Measurements from ENCODE around the gene SCG3.

SCG3 gene

DNA sequence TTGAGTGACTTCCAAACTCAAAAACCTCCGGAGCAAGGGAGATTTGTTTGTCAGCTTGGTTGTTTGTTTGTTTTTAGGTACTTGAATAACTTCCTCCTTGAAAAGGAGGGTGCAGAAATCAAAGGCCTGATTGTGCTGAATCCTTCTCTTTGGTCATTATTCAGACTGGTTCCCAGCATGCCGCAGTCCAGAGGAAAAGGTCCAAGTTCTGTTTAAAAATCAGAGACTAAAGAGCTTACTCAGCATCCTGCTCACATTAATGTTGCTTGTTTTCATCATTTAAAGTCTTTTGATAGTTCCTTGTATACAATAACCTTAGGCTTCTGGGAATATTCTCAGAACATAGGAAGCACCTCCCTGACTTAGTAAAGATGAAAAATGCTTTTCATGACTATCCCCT lies 982 bp upstream of the SCG3 start:
- no peak for DNase-seq

DNA sequence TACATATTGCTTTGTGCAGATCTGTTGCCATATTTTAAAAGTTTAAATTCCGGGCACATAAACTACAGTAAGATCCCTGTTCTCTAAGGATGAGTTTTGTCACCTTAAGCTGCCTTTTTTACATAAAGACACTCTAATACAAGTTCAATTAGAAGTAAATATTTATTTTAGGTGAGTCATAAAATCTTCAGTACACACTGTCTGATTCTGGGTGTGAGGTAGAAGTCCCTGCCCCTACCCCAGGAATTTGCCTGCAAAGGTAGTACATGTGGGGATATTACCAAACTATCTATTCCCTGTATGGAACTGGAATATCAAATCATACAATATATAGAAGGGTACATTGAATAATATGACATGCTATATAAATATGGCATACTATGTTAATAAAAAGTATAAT lies 6.3 kb downstream of the SCG3 start:
- DNase-seq = no peak

DNA sequence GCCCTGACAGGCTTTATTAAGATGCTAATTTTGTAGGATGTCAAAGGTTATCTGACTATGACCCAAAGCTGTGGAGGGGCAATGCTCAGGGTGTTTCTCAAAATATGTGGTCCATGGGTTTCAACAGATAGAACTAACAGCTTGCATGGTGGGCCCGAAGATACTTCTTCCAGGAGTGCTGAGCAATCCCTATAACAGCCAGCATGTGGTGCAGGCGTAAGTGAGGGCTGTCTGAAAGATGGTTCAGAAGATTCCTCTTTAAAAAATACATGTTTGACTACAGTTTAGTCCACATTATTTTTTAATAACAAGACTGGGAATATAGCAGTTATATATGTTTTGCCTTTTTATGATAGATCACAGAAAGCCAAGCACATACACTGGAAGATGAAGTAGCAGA lies 7.6 kb downstream of the SCG3 start:
- no peak for DNase-seq

DNA sequence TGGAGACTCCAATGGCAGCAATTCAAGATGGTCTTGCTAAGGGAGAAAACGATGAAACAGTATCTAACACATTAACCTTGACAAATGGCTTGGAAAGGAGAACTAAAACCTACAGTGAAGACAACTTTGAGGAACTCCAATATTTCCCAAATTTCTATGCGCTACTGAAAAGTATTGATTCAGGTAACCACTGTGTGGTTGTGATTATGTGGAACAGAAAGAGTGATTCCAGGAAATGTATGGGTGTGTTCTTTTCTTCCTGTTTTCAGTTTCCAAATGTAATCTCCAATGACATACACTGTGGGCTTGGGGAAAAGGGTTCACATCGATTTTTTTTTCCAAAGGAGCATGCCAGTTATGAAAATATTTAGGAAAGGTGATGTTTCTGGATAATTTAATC lies 10.9 kb downstream of the SCG3 start:
- no peak for DNase-seq

- DNase-seq = no peak
Observed at GRCh38 chr15:51696566-51696965, 15.3 kb downstream of the SCG3 start.

- no peak for DNase-seq
Observed at GRCh38 chr15:51697163-51697562, 15.9 kb downstream of the SCG3 start.

- no peak for DNase-seq
Observed at GRCh38 chr15:51699373-51699772, 18.1 kb downstream of the SCG3 start.

DNA sequence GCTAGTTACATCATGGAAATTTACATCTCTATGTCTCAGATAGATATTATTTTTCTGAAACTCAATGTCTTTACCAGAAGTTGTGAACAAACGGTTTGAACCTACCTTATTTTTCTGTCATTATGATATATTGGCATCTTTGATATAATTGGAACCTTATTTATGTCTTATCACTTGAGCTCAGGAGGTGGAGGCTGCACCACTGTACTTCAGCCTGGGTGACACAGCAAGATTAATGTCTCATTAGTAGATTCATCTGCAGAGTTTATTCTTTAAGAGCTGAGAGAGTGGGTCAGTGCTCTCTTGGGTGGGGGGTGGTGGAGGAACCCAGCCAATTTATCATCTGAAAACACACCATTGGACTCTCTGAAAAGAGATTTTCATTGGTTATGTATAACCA lies 21.4 kb downstream of the SCG3 start:
- no peak for DNase-seq

DNA sequence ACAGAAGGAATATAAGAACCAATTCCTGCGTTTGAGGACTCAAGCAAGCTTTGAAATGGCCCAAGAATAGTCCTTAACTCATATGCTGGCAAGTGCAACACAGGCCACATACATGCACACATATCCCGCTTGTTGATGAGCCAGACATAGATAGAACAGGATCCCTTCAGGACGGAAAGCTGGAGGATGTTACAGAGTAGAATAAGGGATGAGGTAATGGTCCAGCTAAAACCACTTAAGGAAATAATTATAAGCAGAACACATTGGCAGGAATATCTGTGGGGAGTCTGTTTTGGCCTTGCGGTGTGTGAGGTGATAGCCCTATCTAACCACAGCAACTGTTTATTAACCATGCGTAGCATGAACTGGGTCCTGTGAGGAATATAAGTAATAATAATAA lies 25.0 kb downstream of the SCG3 start:
- DNase-seq = no peak

GRCh38 chr15:51706926-51707608 lies 25.8 kb downstream of the SCG3 start:
- no peak for DNase-seq

DNA sequence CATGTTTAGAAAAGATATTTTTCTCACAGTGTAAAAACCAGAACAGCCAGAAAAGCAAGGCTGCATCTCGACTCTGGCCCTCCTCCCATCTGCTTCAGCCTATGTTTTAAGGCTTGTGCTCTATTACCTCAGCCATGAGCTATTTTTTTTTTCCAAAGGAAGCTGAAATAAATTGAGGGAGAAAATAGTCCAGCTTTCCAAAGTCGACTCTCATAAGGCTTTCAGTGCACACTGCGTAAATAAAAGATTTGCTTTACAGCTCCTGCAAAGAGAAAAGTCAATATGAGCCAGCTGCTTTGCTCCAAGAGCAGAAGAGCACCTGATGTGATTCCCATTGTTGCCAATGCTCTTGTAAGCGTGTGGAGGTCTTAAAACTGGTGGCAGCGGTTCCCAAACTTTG lies 26.7 kb downstream of the SCG3 start:
- peak; percentile 2 for DNase-seq

DNA sequence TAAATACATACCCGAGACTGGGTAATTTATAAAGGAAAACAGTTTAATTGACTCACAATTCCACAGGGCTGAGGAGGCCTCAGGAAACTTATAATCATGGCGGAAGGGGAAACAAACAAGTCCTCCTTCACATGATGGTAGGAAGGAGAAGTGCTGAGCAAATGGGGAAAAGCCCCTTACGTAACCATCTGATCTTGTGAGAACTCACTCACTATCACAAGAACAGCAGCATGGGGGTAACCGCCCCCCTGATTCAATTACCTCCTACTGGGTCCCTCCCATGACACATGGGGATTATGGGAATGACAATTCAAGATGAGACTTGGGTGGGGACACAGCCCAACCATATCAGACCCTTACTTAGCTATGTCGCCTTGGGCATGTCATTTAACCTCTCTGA lies 27.7 kb downstream of the SCG3 start:
- no peak for DNase-seq

- no peak for DNase-seq
Observed at GRCh38 chr15:51714162-51714561, 32.9 kb downstream of the SCG3 start.

GRCh38 chr15:51714911-51715310 lies 33.6 kb downstream of the SCG3 start:
- DNase-seq = no peak

GRCh38 chr15:51718219-51718618 lies 36.9 kb downstream of the SCG3 start:
- DNase-seq = no peak

DNA sequence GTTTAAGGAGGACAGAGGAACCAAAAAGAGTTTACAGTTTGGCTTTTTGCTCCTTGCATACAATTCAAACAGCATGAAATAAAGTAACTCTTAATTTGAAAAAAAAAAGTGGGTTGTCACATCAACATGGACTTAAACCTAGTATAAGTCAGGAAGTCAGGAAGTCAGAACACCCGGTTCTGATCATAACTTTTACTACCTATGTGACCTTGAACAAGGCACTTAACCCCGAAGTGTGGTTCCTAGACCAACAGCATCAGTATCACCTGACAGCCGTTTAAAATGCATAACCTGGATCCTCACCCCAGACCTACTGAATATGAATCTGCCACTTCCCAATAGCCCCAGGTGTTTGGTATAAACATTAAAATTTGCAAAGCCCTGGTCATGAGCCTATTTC lies 37.4 kb downstream of the SCG3 start:
- DNase-seq = no peak

DNA sequence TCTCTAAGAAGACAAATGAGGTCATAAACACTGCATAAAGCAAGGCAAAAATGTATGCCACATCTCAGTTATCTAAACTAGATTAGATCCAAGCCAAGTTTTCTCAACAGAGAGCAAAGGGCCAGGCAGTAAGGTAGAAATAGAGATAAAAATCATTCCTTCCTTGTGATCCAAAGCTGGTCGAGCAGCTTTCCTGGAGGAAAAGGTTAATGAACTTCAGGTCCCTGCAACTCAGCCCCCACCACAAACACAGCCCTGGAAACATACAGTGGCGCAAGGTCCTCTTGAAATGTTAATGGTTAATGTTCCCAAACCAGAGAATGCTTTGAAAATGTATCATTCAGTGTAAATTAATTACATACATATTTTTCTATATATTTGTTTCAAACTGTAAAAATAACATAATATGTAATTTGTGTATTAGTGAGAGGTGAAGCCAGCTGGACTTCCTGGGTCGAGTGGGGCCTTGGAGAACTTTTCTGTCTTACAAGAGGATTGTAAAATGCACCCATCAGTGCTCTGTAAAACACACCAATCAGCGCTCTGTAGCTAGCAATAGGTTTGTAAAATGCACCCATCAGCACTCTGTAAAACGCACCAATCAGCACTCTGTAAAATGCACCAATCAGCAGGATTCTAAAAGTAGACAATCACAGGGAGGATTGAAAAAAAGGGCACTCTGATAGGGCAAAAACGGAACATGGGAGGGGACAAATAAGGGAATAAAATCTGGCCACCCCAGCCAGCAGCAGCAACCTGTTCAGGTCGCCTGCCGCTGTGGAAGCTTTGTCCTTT lies 39.1 kb downstream of the SCG3 start:
- no peak for DNase-seq

- no peak for DNase-seq
Observed at GRCh38 chr15:51721199-51721960, 40.1 kb downstream of the SCG3 start.

GRCh38 chr15:51724199-51724598 lies 42.9 kb downstream of the SCG3 start:
- no peak for DNase-seq

- no peak for DNase-seq
Observed at GRCh38 chr15:51724673-51725072, 43.4 kb downstream of the SCG3 start.

DNA sequence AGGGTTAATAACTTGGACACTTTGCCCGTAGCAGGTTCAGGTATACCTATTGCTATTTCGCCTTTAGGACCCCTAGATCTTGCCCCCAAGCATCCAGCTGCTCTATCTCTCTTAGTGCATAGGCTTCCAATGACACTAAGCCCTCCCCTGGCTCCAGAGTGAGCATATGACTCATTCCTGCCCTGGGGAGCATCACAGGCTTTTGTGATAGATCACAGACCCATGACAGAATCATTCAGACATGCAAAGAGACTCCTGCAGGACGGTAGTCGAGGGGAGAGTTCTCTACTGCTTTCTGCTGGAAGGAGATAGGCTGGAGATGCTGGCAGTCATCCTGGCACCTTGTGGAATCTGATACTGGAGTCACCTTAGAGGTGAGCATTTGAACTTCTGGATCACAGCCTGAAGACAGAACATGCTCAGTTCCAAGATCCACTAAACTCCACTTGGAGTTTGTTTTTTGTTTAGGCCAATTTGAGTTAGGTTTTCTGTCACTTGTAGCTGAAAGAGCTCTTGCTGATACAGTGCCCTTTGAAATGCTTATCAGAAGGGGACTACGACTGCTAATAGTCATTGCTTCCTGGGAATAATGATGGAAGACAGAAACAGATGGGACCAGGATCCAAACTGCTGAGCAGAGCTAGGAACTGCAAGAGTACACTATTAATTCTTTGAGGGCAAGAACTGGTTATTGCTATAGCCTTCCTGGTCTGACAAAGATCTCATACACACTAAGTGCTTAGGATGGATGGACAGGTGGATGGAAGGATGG lies 45.2 kb downstream of the SCG3 start:
- DNase-seq = no peak

DNA sequence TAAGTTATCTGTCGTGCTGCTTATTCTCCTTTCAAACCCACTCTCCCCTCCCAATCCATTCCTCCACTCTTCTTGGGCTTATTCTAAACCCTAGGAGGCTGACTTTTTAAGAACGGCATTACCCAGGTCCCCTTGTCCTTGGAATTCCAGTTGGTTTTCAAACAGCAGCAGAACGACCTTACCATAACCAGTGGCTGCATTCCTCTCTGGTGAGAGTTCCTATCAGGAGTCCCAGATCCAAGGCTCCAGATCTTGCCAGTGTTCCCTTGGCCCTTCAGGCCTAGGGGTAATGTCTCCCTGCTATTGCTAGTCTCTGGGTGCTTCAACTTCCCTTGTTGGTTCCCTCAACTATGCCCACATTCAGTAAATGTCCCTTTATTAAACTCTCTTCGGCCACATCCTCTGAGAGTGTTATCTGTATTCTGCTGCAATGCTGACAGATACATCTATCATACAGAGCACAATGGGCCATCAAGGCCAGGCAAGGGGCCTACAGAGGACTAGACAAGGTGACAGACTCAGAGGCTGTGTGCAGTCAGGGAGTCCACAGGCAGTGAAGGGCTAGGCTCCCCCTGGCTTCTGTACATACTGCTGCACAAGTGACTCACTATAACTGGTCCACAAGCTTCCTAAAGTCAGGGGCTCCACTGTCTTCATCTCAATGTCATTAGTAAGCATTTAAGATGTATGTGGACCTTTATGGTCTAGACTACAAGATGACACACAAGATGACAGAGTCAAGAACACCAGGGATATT lies 46.0 kb downstream of the SCG3 start:
- no peak for DNase-seq
